ENCODE data around the gene DENND4A.

- TF ChIP-seq BHLHE40 (IDR thresholded peaks at IDR 0.05; ENCODE audit: borderline replicate concordance) (no peak), ELF4 (IDR thresholded peaks at IDR 0.05) (no peak), ARNT (IDR thresholded peaks at IDR 0.05) (no peak), SP1 (IDR thresholded peaks at IDR 0.05) (no peak), FOXA1 (IDR thresholded peaks at IDR 0.05) (no peak)
Observed at GRCh38 chr15:65629548-65629947, 162.5 kb downstream of the DENND4A start.
